ENCODE data around the gene GNB1.

DNA sequence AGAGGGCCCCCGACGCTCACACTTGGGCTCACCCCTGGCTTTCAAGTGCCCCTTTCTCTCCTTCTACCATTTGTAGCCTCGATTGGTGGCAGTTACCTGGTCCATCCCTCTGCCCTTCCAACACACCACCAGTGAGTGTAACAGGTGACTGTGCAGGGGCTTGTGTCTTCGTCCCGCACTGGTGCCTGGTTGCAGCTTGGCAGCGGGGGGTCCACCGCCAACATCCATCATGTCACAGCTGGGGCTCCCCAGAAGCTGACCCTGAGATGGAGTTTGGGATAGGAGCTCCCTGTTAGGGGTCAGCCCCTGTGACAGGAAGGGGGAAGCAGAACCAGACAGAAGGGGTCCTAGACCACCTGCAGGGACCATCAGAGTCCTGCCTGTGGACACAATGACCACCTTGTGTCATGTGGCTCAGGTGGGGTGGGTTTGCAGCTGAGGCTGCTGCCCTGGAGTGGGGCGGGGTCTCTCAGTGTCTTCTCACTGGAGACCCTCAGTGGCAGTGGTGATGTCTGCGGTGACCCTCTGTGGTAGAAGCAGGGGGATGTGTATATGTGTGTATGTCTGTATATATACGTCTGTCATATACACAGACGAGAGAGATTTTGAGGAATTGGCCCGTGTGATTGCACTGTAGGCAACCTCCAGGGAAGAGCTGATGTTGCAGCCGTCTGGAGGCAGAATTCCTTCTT is 20.6 kb upstream of the GNB1 start:
- TF ChIP-seq GLIS3 (CRISPR knock-in tag; IDR thresholded peaks at IDR 0.05) (no peak), RARB (CRISPR knock-in tag; IDR thresholded peaks at IDR 0.05) (no peak)

All from SK-N-SH treated with all-trans-retinoic acid at 6 μM for 48 hours (cell line).